Pericardium fibroblast (primary cell): ENCODE measurements around the gene TSPAN5. TPM values are rescaled to one million over a fixed set of nuclear protein-coding genes. Genes with fewer than 3 reads are reported as not detected.

Experiments
- total RNA-seq: library from RNA; depleted of rRNA; stranded (reverse); fragments of >200 nt; gene quantifications from 2 replicates; pipeline ENCODE4 v1.2.3, GENCODE V29; 2015

TSPAN5 gene
- 42.0 and 43.2 TPM in 2 replicates for total RNA-seq

GRCh38 chr4:98658287-98659105, at the start of gene TSPAN5:
TSS of gene TSPAN5 (minus strand) at chr4:98658611.

